GM23338 (cell line): ENCODE measurements around the gene HIVEP3. TPM values are rescaled to one million over a fixed set of nuclear protein-coding genes. Genes with fewer than 3 reads are reported as not detected.

ENCODE experiments used
- ATAC-seq: fragments of 200-7000 bp; cut with Tn5 transposase; 3 replicates; pipeline ENCODE4 v1.9.1; 2020
- DNase-seq: peaks from one replicate; pipeline ENCODE4 v3.0.0-alpha.2; 2015; ENCODE audit warnings: low spot score
- H2AFZ ChIP-seq: fragments of 200-600 bp; sonication (generic); 2 replicates; pipeline ENCODE4 v1.8.0; 2016; ENCODE audit warnings: antibody characterized with exemption, mild to moderate bottlenecking, moderate library complexity
- H3F3A ChIP-seq: fragments of 200-600 bp; sonication (generic); replicated peaks from 2 replicates; pipeline ENCODE4 v1.8.0; 2017; ENCODE audit warnings: antibody characterized with exemption, mixed run types, low read depth
- H3K27ac ChIP-seq: fragments of 200-600 bp; sonication (generic); 2 replicates; pipeline ENCODE4 v1.6.1; 2016; ENCODE audit warnings: low read depth
- H3K27me3 ChIP-seq: fragments of 200-600 bp; sonication (generic); 2 replicates; pipeline ENCODE4 v1.8.0; 2016; ENCODE audit warnings: mild to moderate bottlenecking, mixed run types, moderate library complexity; ENCODE audit not compliant: insufficient read depth
- H3K36me3 ChIP-seq: fragments of 200-600 bp; sonication (generic); 2 replicates; pipeline ENCODE4 v1.8.0; 2016; ENCODE audit warnings: mild to moderate bottlenecking; ENCODE audit not compliant: insufficient read depth
- H3K4me1 ChIP-seq: fragments of 200-600 bp; sonication (generic); 2 replicates; pipeline ENCODE4 v1.8.0; 2016; ENCODE audit warnings: mild to moderate bottlenecking, moderate library complexity; ENCODE audit not compliant: insufficient read depth
- H3K4me2 ChIP-seq: fragments of 200-600 bp; sonication (generic); 2 replicates; pipeline ENCODE4 v1.7.1; 2017; ENCODE audit warnings: mixed run types
- H3K4me3 ChIP-seq: fragments of 200-600 bp; sonication (generic); 2 replicates; pipeline ENCODE4 v1.6.1; 2016; ENCODE audit warnings: mixed run types
- H3K79me2 ChIP-seq: fragments of 200-600 bp; sonication (generic); replicated peaks from 2 replicates; pipeline ENCODE4 v1.8.0; 2017; ENCODE audit warnings: mild to moderate bottlenecking; ENCODE audit not compliant: insufficient read depth
- H3K9me2 ChIP-seq: fragments of 200-600 bp; sonication (generic); 2 replicates; pipeline ENCODE4 v1.8.0; 2017; ENCODE audit not compliant: insufficient read depth
- H4K20me1 ChIP-seq: fragments of 200-600 bp; sonication (generic); replicated peaks from 2 replicates; pipeline ENCODE4 v1.8.0; 2017; ENCODE audit warnings: mild to moderate bottlenecking; ENCODE audit not compliant: insufficient read depth
- H3K27ac Mint-ChIP-seq: 2 replicates; pipeline ENCODE4 v1.8.0; 2020; ENCODE audit warnings: inconsistent platforms, mild to moderate bottlenecking, moderate library complexity, mixed read lengths
- H3K27me3 Mint-ChIP-seq: 3 replicates; pipeline ENCODE4 v1.8.0; 2022; ENCODE audit warnings: low read depth, mild to moderate bottlenecking, moderate library complexity, mixed read lengths, inconsistent platforms; ENCODE audit not compliant: insufficient read depth, poor library complexity
- H3K36me3 Mint-ChIP-seq: 3 replicates; pipeline ENCODE4 v1.8.0; 2021; ENCODE audit warnings: low read depth, mild to moderate bottlenecking, inconsistent platforms, moderate library complexity, mixed read lengths
- H3K4me1 Mint-ChIP-seq: 3 replicates; pipeline ENCODE4 v1.8.0; 2020; ENCODE audit warnings: mild to moderate bottlenecking, inconsistent platforms, mixed read lengths
- H3K4me3 Mint-ChIP-seq: 3 replicates; pipeline ENCODE4 v1.8.0; 2021; ENCODE audit warnings: moderate library complexity, mild to moderate bottlenecking, inconsistent platforms, mixed read lengths
- H3K9me3 Mint-ChIP-seq: 3 replicates; pipeline ENCODE4 v1.8.0; 2020; ENCODE audit warnings: moderate library complexity, mild to moderate bottlenecking, inconsistent platforms, mixed read lengths
- CREB1 ChIP-seq: fragments of 250-450 bp; sonication (Bioruptor Pico); IDR thresholded peaks from 2 replicates; pipeline ENCODE4 v1.5.0; 2020; ENCODE audit warnings: low read depth, mild to moderate bottlenecking, moderate library complexity
- CTCF ChIP-seq, 2 experiments: fragments of 200-600 bp in 1 of 2; sonication (generic) in 1 of 2; conservative IDR thresholded peaks; 2 replicates each; pipeline versions ENCODE4 v1.5.1 to v1.6.1; 2016 to 2017; ENCODE audit warnings: antibody characterized with exemption in 2 of 2, low read depth in 2 of 2, mild to moderate bottlenecking in 2 of 2, moderate library complexity in 1 of 2
- ETS1 ChIP-seq: IDR thresholded peaks from 2 replicates; pipeline ENCODE4 v1.6.1; 2016; ENCODE audit warnings: antibody characterized with exemption
- EZH2phosphoT487 ChIP-seq: fragments of 200-600 bp; sonication (generic); IDR thresholded peaks from one replicate; pipeline ENCODE4 v1.8.1; 2018; ENCODE audit warnings: antibody characterized with exemption; ENCODE audit not compliant: unreplicated experiment
- JUNB ChIP-seq: IDR thresholded peaks from one replicate; pipeline ENCODE4 v1.6.1; 2016; ENCODE audit warnings: antibody characterized with exemption; ENCODE audit not compliant: unreplicated experiment
- REST ChIP-seq: IDR thresholded peaks from one replicate; pipeline ENCODE4 v1.6.1; 2018; ENCODE audit warnings: antibody characterized with exemption; ENCODE audit not compliant: unreplicated experiment
- STAT1 ChIP-seq: IDR thresholded peaks from one replicate; pipeline ENCODE4 v1.6.1; 2016; ENCODE audit warnings: antibody characterized with exemption; ENCODE audit not compliant: unreplicated experiment
- ZNF114 ChIP-seq: fragments of 250-450 bp; sonication (Bioruptor Pico); IDR thresholded peaks from 2 replicates; pipeline ENCODE4 v1.5.0; 2020; ENCODE audit warnings: mild to moderate bottlenecking, moderate library complexity
- ZNF331 ChIP-seq: fragments of 250-450 bp; sonication (Bioruptor Pico); IDR thresholded peaks from 2 replicates; pipeline ENCODE4 v1.5.0; 2020; ENCODE audit warnings: low read depth, mild to moderate bottlenecking, moderate library complexity
- ZNF462 ChIP-seq: fragments of 250-450 bp; sonication (Bioruptor Pico); IDR thresholded peaks from 2 replicates; pipeline ENCODE4 v1.5.0; 2020; ENCODE audit warnings: mild to moderate bottlenecking, moderate library complexity
- polyA plus RNA-seq: library from polyadenylated mRNA; unstranded; fragments of >200 nt; fragmentation: Nextera tagmentation; extraction: Ambion mirVana; gene quantifications from 2 replicates; pipeline ENCODE4 v1.2.1, GENCODE V29; 2016
- total RNA-seq: library from RNA; depleted of rRNA; stranded (reverse); fragments of >200 nt; shearing (Covaris generic); gene quantifications from 2 replicates; pipeline ENCODE4 v1.2.3, GENCODE V29; 2014

The HIVEP3 gene
- total and polyA plus RNA-seq, 2 experiments from 2014 or later, result 0.14 to 0.24 TPM

- H3K27me3 ChIP-seq, result no peaks in the 10 kb centered on the region
- H3K79me2 ChIP-seq, result no peaks in the 10 kb centered on the region
- H3K36me3 ChIP-seq, result no peaks in the 10 kb centered on the region
- H3K27ac Mint-ChIP-seq, result no peak overlapping the region
- no peak overlapping the region for H3K4me3 ChIP-seq
- H3K9me3 Mint-ChIP-seq, result no peaks in the 10 kb centered on the region
- H3K4me2 ChIP-seq, result no peak overlapping the region
- no peaks in the 10 kb centered on the region for H4K20me1 ChIP-seq
- ATAC-seq, result no peak
- no peak overlapping the region for H2AFZ ChIP-seq
- 0 out of 3 replicates have a peak, but pooled peaks cover 6% of the 10 kb centered on the region for H3K4me1 Mint-ChIP-seq
- no peak overlapping the region for H3K27ac ChIP-seq
- no peaks in the 10 kb centered on the region for H3K36me3 Mint-ChIP-seq
- no peak for TF ChIP-seq STAT1
- DNase-seq, result no peak
- H3F3A ChIP-seq, result no peaks in the 10 kb centered on the region
- H3K4me3 Mint-ChIP-seq, result no peak overlapping the region
- no peaks in the 10 kb centered on the region for H3K9me2 ChIP-seq
- H3K27me3 Mint-ChIP-seq, result peaks cover 16% of the 10 kb centered on the region
- H3K4me1 ChIP-seq, result no peaks in the 10 kb centered on the region
Measured at GRCh38 chr1:41674522-41674921, 244.2 kb downstream of the HIVEP3 start.

GRCh38 chr1:41673806-41674205 is 244.9 kb downstream of the HIVEP3 start:
- ATAC-seq, result no peak
- H3K4me3 ChIP-seq, result no peak overlapping the region
- no peaks in the 10 kb centered on the region for H3K79me2 ChIP-seq
- H3K27me3 Mint-ChIP-seq, result peaks cover 16% of the 10 kb centered on the region
- no peaks in the 10 kb centered on the region for H3K9me3 Mint-ChIP-seq
- no peaks in the 10 kb centered on the region for H3K27me3 ChIP-seq
- no peak overlapping the region for H3K4me2 ChIP-seq
- H4K20me1 ChIP-seq, result no peaks in the 10 kb centered on the region
- no peak overlapping the region for H3K27ac ChIP-seq
- H3K4me1 ChIP-seq, result no peaks in the 10 kb centered on the region
- H3K36me3 ChIP-seq, result no peaks in the 10 kb centered on the region
- no peaks in the 10 kb centered on the region for H3F3A ChIP-seq
- H3K4me1 Mint-ChIP-seq, result 0 out of 3 replicates have a peak, but pooled peaks cover 6% of the 10 kb centered on the region
- H2AFZ ChIP-seq, result no peak overlapping the region
- H3K27ac Mint-ChIP-seq, result no peak overlapping the region
- H3K4me3 Mint-ChIP-seq, result no peak overlapping the region
- H3K9me2 ChIP-seq, result no peaks in the 10 kb centered on the region
- no peaks in the 10 kb centered on the region for H3K36me3 Mint-ChIP-seq
- DNase-seq, result no peak
- no peak for TF ChIP-seq ETS1
- TF ChIP-seq ZNF331 (CRISPR knock-in tag), result no peak
- TF ChIP-seq JUNB, result no peak
- no peak for TF ChIP-seq ZNF462 (CRISPR knock-in tag)
- no peak for TF ChIP-seq REST
- TF ChIP-seq CREB1 (CRISPR knock-in tag), result no peak
- no peak for TF ChIP-seq CTCF (conservative IDR thresholded peaks at IDR 0.05; ENCODE audit: low read depth in 2 of 2)
- TF ChIP-seq ZNF114, result no peak
- TF ChIP-seq EZH2phosphoT487, result no peak
- TF ChIP-seq STAT1, result no peak
